GM19023 (cell line): ENCODE measurements around the gene PDZD2.

ENCODE experiments used
- ATAC-seq: cut with Tn5 transposase; IDR thresholded peaks from one replicate; pipeline ENCODE4 v1.9.1; 2021; ENCODE audit warnings: mild to moderate bottlenecking, moderate library complexity; ENCODE audit not compliant: unreplicated experiment

Gene PDZD2

GRCh38 chr5:31859096-31859495, 220.2 kb downstream of the PDZD2 start:
- ATAC-seq = no peak

- ATAC-seq = no peak
Measured at GRCh38 chr5:31860278-31860677, 221.3 kb downstream of the PDZD2 start.

- no peak for ATAC-seq
Measured at GRCh38 chr5:31860726-31861433, 221.9 kb downstream of the PDZD2 start.

GRCh38 chr5:31861601-31862000, 222.7 kb downstream of the PDZD2 start:
- no peak for ATAC-seq

GRCh38 chr5:31863991-31864411, 225.1 kb downstream of the PDZD2 start:
- ATAC-seq = no peak

GRCh38 chr5:31866166-31866565, 227.2 kb downstream of the PDZD2 start:
- ATAC-seq = no peak

- no peak for ATAC-seq
Measured at GRCh38 chr5:31867219-31867618, 228.3 kb downstream of the PDZD2 start.

- no peak for ATAC-seq
Measured at GRCh38 chr5:31880449-31880848, 241.5 kb downstream of the PDZD2 start.

- no peak for ATAC-seq
Measured at GRCh38 chr5:31884896-31885295, 246.0 kb downstream of the PDZD2 start.

GRCh38 chr5:31886206-31886605, 247.3 kb downstream of the PDZD2 start:
- ATAC-seq = no peak

GRCh38 chr5:31887556-31887955, 248.6 kb downstream of the PDZD2 start:
- no peak for ATAC-seq

- no peak for ATAC-seq
Measured at GRCh38 chr5:31888564-31888963, 249.6 kb downstream of the PDZD2 start.

- no peak for ATAC-seq
Measured at GRCh38 chr5:31889001-31889561, 250.2 kb downstream of the PDZD2 start.

- ATAC-seq = no peak
Measured at GRCh38 chr5:31890046-31890445, 251.1 kb downstream of the PDZD2 start.

GRCh38 chr5:31894141-31894540, 255.2 kb downstream of the PDZD2 start:
- ATAC-seq = no peak

GRCh38 chr5:31895199-31895820, 256.4 kb downstream of the PDZD2 start:
- no peak for ATAC-seq

GRCh38 chr5:31898036-31898632, 259.2 kb downstream of the PDZD2 start:
- ATAC-seq = no peak

- ATAC-seq = no peak
Measured at GRCh38 chr5:31900296-31900865, 261.4 kb downstream of the PDZD2 start.

GRCh38 chr5:31901807-31902530, 263.0 kb downstream of the PDZD2 start:
- ATAC-seq = no peak

- no peak for ATAC-seq
Measured at GRCh38 chr5:31908396-31908795, 269.5 kb downstream of the PDZD2 start.

- ATAC-seq = no peak
Measured at GRCh38 chr5:31909073-31909472, 270.1 kb downstream of the PDZD2 start.
